Measurements from ENCODE around the gene ABCB9.

Gene ABCB9

DNA sequence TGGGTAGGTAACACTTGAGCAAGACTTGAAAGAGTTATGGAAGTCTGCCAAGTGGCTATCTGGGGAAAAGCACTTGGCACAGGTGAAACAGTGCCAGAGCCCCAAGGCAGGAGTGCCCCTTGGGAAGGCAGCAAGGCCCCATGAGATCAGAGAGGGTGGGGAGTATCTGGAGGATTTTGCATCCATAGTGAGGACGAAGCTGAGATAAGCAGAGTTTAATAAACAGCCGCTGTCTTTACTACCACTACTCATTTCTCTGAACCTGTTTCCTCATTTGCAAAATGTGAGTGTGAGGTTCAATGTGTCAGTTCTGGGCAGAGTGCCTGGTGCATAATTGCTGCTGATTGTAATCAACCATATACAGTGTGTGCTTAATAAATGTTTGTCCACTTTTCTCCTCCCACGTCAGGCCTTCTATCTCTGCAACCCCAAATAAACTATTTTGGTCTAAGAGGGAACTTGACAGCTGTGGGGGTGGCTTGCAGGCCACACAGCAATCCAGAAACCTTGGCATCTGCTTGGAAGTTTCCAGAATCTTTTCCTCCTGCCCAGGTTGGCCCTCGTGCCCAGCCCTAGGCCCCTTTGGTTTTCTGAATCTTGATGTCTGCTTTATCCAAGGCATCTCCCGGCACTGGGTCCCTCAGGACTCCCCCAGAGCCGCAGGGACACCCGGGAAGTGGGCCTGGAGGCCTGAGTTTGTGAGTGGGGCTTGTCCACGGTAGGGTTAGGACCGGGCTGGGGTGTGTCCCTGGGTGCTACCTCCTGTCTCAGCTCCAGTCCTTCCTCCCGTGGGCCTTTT is 4.5 kb downstream of the ABCB9 start (continued):
- TF ChIP-seq TOX (CRISPR knock-in tag; IDR thresholded peaks at IDR 0.05; ENCODE audit: borderline replicate concordance) = no peak

DNA sequence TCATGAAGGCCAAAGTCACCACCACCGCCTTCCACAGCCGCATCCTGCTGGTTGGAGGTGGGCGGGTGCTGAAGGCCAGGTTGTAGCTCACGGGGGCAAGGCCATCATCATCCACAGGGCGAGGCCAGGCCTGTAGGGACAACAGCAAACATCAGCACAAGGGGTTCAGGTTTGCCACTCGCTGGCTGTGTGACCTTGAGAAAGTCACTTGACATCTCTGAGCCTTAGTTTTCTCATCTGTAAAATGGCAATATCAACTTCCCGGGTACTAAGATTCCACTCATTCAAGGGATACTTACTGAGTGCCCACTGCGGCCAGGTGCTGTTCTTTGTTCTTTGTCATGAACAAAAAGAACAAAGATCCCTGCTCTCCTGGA is 6.1 kb downstream of the ABCB9 start:
- TF ChIP-seq ZNF565 (CRISPR knock-in tag; conservative IDR thresholded peaks at IDR 0.05; ENCODE audit: low read depth) = no peak
- TF ChIP-seq, protein P1, sequence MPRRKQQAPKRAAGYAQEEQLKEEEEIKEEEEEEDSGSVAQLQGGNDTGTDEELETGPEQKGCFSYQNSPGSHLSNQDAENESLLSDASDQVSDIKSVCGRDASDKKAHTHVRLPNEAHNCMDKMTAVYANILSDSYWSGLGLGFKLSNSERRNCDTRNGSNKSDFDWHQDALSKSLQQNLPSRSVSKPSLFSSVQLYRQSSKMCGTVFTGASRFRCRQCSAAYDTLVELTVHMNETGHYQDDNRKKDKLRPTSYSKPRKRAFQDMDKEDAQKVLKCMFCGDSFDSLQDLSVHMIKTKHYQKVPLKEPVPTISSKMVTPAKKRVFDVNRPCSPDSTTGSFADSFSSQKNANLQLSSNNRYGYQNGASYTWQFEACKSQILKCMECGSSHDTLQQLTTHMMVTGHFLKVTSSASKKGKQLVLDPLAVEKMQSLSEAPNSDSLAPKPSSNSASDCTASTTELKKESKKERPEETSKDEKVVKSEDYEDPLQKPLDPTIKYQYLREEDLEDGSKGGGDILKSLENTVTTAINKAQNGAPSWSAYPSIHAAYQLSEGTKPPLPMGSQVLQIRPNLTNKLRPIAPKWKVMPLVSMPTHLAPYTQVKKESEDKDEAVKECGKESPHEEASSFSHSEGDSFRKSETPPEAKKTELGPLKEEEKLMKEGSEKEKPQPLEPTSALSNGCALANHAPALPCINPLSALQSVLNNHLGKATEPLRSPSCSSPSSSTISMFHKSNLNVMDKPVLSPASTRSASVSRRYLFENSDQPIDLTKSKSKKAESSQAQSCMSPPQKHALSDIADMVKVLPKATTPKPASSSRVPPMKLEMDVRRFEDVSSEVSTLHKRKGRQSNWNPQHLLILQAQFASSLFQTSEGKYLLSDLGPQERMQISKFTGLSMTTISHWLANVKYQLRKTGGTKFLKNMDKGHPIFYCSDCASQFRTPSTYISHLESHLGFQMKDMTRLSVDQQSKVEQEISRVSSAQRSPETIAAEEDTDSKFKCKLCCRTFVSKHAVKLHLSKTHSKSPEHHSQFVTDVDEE (CRISPR knock-in tag; IDR thresholded peaks at IDR 0.05) = no peak
- TF ChIP-seq ZC3H10 (CRISPR knock-in tag; IDR thresholded peaks at IDR 0.05) = no peak
- TF ChIP-seq, protein P2, sequence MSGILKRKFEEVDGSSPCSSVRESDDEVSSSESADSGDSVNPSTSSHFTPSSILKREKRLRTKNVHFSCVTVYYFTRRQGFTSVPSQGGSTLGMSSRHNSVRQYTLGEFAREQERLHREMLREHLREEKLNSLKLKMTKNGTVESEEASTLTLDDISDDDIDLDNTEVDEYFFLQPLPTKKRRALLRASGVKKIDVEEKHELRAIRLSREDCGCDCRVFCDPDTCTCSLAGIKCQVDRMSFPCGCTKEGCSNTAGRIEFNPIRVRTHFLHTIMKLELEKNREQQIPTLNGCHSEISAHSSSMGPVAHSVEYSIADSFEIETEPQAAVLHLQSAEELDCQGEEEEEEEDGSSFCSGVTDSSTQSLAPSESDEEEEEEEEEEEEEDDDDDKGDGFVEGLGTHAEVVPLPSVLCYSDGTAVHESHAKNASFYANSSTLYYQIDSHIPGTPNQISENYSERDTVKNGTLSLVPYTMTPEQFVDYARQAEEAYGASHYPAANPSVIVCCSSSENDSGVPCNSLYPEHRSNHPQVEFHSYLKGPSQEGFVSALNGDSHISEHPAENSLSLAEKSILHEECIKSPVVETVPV (CRISPR knock-in tag; IDR thresholded peaks at IDR 0.05) = no peak
- TF ChIP-seq ZNF8 (CRISPR knock-in tag; IDR thresholded peaks at IDR 0.05) = no peak
- TF ChIP-seq ISL1 (CRISPR knock-in tag; IDR thresholded peaks at IDR 0.05) = no peak
- TF ChIP-seq CSDC2 (CRISPR knock-in tag; IDR thresholded peaks at IDR 0.05) = no peak
- no peak for TF ChIP-seq TOX (CRISPR knock-in tag; IDR thresholded peaks at IDR 0.05; ENCODE audit: borderline replicate concordance)
- TF ChIP-seq, protein P3, sequence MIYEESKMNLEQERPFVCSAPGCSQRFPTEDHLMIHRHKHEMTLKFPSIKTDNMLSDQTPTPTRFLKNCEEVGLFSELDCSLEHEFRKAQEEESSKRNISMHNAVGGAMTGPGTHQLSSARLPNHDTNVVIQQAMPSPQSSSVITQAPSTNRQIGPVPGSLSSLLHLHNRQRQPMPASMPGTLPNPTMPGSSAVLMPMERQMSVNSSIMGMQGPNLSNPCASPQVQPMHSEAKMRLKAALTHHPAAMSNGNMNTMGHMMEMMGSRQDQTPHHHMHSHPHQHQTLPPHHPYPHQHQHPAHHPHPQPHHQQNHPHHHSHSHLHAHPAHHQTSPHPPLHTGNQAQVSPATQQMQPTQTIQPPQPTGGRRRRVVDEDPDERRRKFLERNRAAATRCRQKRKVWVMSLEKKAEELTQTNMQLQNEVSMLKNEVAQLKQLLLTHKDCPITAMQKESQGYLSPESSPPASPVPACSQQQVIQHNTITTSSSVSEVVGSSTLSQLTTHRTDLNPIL (CRISPR knock-in tag; IDR thresholded peaks at IDR 0.05; ENCODE audit: low read depth) = no peak
- no peak for TF ChIP-seq GLIS3 (CRISPR knock-in tag; IDR thresholded peaks at IDR 0.05)
- TF ChIP-seq, protein P4, sequence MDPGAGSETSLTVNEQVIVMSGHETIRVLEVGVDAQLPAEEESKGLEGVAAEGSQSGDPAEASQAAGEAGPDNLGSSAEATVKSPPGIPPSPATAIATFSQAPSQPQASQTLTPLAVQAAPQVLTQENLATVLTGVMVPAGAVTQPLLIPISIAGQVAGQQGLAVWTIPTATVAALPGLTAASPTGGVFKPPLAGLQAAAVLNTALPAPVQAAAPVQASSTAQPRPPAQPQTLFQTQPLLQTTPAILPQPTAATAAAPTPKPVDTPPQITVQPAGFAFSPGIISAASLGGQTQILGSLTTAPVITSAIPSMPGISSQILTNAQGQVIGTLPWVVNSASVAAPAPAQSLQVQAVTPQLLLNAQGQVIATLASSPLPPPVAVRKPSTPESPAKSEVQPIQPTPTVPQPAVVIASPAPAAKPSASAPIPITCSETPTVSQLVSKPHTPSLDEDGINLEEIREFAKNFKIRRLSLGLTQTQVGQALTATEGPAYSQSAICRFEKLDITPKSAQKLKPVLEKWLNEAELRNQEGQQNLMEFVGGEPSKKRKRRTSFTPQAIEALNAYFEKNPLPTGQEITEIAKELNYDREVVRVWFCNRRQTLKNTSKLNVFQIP (CRISPR knock-in tag; IDR thresholded peaks at IDR 0.05; ENCODE audit: borderline replicate concordance, low read depth) = no peak
- TF ChIP-seq, protein P5, sequence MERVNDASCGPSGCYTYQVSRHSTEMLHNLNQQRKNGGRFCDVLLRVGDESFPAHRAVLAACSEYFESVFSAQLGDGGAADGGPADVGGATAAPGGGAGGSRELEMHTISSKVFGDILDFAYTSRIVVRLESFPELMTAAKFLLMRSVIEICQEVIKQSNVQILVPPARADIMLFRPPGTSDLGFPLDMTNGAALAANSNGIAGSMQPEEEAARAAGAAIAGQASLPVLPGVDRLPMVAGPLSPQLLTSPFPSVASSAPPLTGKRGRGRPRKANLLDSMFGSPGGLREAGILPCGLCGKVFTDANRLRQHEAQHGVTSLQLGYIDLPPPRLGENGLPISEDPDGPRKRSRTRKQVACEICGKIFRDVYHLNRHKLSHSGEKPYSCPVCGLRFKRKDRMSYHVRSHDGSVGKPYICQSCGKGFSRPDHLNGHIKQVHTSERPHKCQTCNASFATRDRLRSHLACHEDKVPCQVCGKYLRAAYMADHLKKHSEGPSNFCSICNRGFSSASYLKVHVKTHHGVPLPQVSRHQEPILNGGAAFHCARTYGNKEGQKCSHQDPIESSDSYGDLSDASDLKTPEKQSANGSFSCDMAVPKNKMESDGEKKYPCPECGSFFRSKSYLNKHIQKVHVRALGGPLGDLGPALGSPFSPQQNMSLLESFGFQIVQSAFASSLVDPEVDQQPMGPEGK (CRISPR knock-in tag; IDR thresholded peaks at IDR 0.05; ENCODE audit: borderline replicate concordance) = no peak
- TF ChIP-seq BACH2 (CRISPR knock-in tag; IDR thresholded peaks at IDR 0.05; ENCODE audit: borderline replicate concordance) = no peak
- no peak for TF ChIP-seq ZNF70 (CRISPR knock-in tag; IDR thresholded peaks at IDR 0.05)
- ATAC-seq = no peak

DNA sequence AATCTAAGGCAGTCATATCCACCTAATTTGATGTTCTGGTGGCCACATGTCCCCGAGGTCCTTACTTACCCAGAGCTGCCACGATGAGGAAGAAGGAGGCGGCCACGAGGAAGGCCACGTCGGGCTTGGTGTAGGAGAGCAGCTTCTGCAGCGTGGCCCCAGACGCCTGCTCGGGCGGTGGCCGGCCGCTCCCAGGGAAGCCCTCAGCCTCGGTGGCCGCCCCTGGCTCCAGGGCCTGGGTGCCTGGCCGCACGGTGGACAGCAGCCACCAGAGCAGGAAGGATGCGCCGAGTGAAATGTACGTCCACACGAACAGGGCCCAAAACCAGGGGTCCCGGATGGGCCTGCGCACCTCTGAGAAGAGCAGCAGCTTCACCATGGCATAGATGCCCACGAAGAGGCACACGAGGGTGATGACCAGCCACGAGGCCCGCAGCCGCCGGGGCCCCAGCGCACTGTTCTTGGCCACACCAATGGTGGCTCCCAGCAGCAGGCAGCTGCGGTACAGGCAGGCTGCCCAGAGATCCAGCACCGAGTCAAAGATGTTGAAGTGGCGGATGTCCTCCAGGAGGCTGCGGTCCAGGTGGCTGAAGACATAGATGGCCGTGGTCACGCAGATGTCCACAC is 6.6 kb downstream of the ABCB9 start:
- no peak for ATAC-seq
- TF ChIP-seq, protein P4 (CRISPR knock-in tag; IDR thresholded peaks at IDR 0.05; ENCODE audit: borderline replicate concordance, low read depth) = no peak
- TF ChIP-seq CSDC2 (CRISPR knock-in tag; IDR thresholded peaks at IDR 0.05) (no peak), ZC3H10 (CRISPR knock-in tag; IDR thresholded peaks at IDR 0.05) (no peak), ISL1 (CRISPR knock-in tag; IDR thresholded peaks at IDR 0.05) (no peak), ARNTL (CRISPR knock-in tag; IDR thresholded peaks at IDR 0.05; ENCODE audit: borderline replicate concordance, low read depth) (no peak), BACH2 (CRISPR knock-in tag; IDR thresholded peaks at IDR 0.05; ENCODE audit: borderline replicate concordance) (no peak), SNAI2 (CRISPR knock-in tag; IDR thresholded peaks at IDR 0.05) (no peak), PPARA (CRISPR knock-in tag; IDR thresholded peaks at IDR 0.05; ENCODE audit: borderline replicate concordance) (no peak), TCF4 (CRISPR knock-in tag; IDR thresholded peaks at IDR 0.05; ENCODE audit: borderline replicate concordance) (no peak), OSR1 (CRISPR knock-in tag; IDR thresholded peaks at IDR 0.05) (no peak)
- TF ChIP-seq, protein P3 (CRISPR knock-in tag; IDR thresholded peaks at IDR 0.05; ENCODE audit: low read depth) = no peak
- TF ChIP-seq, protein P5 (CRISPR knock-in tag; IDR thresholded peaks at IDR 0.05; ENCODE audit: borderline replicate concordance) = no peak

Measured in SK-N-SH treated with all-trans-retinoic acid at 6 μM for 48 hours (cell line).